Measurements from ENCODE around the gene ANTXR1.

GRCh38 chr2:69185807-69186206 is 172.8 kb downstream of the ANTXR1 start:
- no peak for TF ChIP-seq CTCF (IDR thresholded peaks at IDR 0.05; ENCODE audit: low read depth, low read length)
- no peak for TF ChIP-seq EZH2phosphoT487 (IDR thresholded peaks at IDR 0.05; ENCODE audit: low read depth)
